Activated T-cell treated with anti-CD3 and anti-CD28 coated beads for 24 hours (primary cell): Measurements from ENCODE around the gene PAK1.
"Not testable (repeated sequence)": the region's sequence is repeated elsewhere in the genome, so short reads cannot be mapped to it uniquely, and the experiment has no call there.

Experiments
- DNase-seq: peaks from one replicate; pipeline ENCODE4 v3.0.0-alpha.2; 2020; ENCODE audit warnings: low read depth

The PAK1 gene

DNA sequence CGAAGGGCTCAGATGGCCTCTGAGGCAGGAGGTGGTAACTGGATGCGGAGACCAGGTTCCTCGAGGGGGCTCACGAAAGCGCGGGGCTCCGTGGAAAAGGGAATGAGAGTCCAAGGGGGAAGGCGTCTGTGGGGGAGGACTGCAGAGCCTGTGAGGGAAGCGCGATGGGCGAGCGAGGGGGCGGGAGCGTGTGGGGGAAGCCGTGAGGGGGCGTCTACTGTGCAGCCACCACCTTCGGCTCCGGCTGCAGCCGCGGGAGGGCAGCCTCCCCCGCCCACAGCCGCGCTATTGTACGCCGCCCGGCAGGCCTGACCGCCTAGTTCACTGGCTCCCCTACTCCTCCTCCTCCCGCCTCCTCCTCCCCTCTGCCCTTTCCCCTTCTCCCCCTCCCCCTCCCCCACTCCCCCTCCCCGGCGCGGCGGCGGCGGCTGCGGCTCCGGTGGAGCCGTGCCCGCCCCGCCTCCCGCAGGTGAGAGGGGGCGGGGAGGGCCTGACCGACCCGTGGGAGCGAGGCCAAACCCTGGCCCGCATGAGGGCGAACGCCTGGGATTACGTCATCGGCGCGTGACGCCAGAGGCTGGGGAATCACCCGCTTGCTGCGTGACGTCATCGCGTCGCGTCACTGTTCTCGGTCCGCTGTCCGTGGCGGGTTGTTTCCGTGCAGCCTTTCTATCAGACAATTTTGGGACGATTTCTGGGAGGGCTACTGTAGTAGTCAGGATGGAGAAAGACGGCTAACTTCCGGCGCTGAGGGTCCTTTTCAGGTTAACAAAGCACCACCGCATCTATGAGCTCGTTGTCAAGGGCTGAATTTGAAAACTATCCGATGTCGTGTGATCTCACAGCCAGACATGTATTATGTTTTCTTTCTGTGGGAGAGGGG, at the start of gene PAK1:
TSS of gene PAK1 (minus strand) at position 294 of the 883 bp plus-strand sequence. CDS start 81,574 bp downstream, outside the sequence.
- peak; percentile 78 for DNase-seq

GRCh38 chr11:77522215-77522614, 48.3 kb upstream of the PAK1 start:
- no peak for DNase-seq

DNA sequence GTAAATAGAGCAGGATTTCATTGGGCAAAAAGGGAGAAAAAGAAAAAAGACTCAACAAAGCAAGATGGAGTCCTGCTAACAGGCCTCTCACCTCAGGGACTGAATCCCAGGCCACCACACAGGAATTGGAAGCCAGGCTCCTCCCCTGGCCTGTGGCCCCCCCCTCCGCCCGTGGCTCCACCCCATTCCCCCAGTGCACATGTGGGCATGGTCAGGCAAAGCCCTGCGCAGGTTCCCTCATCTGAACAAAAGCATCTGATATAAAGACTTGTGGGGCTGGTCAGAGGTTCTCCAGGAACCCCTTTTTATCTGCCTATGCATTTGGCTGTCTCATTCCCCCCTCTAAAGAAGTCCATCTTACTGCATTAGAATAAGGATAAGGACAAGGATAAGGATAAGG, 46.0 kb upstream of the PAK1 start:
- DNase-seq: no peak

DNA sequence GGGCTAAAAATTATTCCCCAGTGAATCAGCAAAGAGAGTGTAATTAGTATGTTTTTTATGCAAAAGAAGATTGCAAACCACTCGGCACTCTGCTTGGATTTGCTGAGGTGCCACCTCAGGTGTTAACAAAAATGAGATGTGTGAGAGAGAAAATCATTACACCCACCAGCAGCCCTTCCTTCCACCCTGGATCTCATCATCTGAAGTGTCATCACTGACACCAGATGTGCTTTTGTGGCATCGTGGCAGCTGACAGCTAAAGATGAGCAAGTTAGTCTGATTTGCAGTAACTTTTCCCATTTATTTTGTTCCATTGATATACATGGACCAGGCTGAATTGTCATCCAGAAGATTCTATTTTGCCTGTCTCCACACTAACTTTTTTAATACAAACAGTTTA, 44.6 kb upstream of the PAK1 start:
- DNase-seq: no peak

DNA sequence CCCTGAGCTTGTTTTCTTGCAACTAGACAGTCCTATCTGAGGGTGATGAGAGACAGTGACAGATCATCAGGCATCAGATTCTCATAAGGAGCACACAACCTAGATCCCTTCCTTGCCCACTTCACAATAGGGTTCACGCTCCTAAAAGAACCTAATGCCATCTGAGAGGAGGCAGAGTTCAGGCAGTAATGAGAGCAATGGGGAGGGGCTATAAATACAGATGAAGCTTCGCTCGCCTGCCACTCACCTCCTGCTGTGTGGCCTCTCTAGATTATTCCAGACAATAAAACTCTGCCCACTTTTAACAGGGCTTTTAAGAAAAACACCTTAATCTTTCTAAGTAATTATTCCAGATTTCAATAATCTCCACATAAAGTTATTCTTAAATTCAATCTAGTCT, 43.9 kb upstream of the PAK1 start:
- DNase-seq: no peak

DNA sequence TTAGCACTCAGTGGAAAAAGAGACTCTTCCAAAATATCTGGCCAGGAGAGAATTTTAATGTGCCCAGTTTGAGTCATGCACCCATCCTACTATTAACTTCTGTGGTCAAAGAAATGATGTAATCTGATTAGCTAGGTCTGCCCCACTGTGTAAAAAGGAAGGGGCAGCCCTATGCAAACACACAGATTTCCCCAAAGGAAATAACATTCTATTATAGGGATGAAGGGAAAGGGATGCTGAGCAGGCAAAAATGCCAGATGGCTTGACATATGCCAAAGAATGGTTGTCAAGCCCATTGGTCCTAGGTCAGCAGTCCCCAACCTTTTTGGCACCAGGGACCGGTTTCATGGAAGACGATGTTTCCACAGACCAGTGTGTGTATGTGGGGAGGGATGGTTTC, 43.3 kb upstream of the PAK1 start:
- no peak for DNase-seq

DNA sequence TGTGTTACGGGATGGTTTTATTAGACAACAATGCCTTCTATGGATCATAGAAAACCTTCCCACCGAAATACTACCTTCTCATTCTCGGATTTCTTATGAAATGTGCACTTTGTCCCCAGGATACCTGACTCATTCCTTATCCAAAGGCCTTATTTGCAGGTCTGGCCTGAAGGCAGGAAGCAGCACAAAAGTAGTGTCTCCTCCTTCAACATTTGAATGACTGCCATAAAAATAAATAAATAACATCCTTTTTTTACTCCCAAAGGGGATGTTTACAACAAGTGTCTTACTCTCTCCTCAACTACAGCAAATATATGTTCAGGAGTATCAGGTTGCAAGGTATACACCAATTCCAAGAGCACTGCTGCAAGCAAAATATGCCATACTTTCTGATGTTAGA, 41.6 kb upstream of the PAK1 start:
- no peak for DNase-seq

DNA sequence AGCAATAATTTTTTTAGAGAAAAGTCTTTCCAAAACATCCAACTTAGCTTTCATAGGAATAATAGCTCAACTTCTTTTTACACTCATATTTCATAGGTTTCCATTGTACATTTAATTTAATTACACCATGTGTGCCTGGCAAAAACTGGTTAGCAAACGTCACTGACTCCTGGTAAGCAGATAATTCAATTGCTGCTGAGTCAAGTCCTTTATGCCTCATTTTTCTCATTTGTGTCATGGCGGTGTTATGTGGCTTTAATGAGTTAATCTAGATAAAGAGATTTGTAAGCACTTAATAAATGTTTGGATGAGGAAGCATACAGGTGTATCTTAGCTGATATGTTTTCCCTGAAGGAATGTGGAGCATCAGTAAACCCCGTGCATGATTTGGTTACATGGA, 41.2 kb upstream of the PAK1 start:
- no peak for DNase-seq

DNA sequence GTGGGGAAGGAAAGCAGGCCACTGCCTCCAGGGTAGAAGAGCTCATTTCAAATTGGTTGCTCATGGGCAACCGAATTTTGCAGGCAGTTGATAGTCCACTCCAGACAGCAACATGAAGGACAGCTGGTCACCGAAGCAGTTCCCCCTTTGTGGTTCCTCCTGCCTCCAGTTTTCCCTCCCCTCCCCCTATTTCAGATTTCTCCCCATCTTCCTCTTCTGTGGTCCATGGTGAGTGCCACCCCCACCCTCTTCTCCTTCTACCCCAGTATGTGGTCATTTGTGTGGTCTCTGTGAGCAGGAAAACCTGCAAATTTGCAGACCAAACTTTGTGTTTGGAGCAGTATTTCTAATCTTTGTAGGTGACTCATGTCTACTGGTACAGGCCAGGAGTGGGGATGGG, 38.2 kb upstream of the PAK1 start:
- DNase-seq: no peak

DNA sequence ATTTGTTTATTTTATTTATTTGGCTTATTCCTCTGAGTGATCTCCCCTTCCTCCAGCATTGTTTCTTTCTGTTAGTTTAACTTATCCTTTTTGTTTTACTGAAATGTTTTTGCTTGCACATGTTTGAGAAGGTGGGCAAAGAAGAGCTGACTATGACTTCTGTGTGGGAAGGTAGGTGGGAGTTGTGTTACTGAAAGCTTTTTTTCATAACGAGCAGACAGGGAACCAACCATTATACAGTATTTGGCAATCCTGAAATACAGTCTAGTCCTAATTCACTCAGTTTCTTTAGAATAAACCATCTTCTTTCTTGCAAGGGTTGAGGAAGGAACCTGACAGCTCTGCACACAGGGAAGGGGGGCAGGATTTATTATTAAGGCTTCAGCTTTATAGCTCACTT, 37.0 kb upstream of the PAK1 start:
- no peak for DNase-seq

- DNase-seq: no peak
Observed at GRCh38 chr11:77510095-77510494, 36.2 kb upstream of the PAK1 start.

DNA sequence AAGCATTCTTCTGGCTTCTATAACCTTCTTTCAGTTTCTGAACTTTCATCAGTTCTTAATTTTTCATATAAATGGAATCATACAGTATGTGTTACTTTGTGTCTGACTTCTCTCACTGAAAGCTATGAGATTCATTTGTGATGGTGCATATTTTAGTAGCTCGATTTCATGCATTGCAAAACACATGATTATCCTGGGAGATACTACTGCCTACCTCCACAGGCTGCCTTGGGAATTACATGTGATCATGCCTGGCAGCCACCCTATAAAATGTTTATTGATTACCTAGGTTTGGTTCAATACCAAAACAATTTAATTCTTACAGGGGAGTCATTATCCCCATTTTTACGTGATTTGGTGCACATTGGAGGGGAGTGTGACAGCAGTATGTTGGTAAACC, 34.1 kb upstream of the PAK1 start:
- DNase-seq: no peak

DNA sequence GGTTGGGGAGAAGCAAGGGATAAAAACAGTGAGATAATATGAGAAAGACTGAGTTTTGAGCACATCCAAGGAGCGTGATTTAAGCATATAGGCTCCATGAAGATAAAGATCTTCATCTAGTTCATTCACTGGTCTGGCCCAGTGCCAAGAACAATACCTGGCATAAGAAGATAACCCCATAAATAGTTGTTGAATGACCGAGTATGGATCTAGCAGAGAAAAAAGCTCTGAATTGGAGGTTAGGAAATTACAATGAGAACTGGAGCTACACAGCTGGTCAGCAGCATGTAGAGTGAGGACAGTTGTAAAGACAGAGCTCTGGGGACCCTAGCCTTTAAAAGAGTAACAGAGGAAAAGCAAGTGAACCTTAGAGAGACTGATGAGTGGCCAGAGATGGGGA, 33.0 kb upstream of the PAK1 start:
- no peak for DNase-seq

GRCh38 chr11:77505956-77506355, 32.1 kb upstream of the PAK1 start:
- no peak for DNase-seq

GRCh38 chr11:77503006-77503405, 29.1 kb upstream of the PAK1 start:
- DNase-seq: no peak

DNA sequence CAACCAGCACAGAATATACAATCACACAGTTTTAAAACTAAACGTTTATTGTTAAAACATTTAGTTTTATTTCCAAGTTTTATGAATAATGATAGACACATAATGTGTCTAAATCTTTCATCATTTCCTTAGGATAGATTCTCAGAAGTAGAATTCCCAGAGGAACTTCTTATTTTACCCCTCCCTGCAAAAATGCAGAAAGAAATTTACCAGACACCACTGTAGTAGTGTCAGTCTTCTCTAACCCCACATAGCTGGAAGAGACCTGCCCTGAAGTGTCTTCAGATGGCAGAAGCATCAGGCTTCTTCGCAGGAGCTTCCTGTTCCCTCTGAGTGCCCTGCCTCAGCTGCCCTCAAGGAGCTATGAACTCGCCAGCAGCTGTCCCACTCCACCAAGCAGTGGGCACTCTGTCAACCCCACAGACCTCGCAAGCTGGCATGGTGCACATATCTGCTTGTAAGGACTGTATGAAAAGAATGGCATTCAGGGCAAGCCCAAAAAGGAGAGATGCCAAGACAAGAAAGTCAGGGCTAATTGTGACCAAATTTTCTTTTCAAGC, 28.5 kb upstream of the PAK1 start:
- no peak for DNase-seq

DNA sequence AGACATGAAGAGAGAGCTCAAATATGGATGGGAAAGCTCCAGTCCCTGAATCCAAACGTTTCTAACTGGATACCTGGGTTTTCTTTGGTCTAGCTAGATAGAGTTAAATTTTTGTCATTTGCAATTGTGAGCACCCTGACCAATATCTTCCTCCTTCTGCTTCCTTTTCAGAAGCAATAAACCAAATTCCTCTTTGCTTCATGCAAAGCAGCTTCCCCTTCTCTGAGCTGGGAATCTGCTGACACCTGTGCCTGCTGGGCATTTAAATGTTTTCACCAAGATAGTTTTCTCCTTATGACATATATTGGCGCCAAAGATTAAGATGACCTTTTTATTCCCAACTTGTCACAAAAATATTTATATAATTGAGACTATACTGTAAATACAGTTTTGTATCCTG, 27.9 kb upstream of the PAK1 start:
- no peak for DNase-seq

DNA sequence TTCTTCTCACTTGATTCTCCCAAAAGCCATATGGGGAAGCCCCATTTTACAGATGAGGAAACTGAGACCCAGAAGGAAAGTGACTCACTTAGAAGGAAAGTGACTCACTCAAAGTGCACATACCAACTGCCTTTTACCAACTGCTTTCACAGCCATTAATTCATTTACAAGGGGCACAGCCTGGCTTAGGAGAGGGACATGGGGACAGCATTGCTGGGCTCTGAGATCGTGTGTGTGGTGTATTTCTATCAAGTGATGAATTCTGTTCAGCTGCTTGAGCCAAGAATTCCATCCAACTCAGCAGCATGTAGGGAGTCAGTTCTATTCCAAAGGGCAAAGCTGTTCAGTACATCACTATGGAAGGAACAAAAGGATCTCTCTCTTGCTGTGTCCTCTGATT, 23.5 kb upstream of the PAK1 start:
- no peak for DNase-seq

- no peak for DNase-seq
Observed at GRCh38 chr11:77495526-77495925, 21.6 kb upstream of the PAK1 start.

- not testable (repeated sequence) for DNase-seq
Observed at GRCh38 chr11:77490035-77490434, 16.1 kb upstream of the PAK1 start.

DNA sequence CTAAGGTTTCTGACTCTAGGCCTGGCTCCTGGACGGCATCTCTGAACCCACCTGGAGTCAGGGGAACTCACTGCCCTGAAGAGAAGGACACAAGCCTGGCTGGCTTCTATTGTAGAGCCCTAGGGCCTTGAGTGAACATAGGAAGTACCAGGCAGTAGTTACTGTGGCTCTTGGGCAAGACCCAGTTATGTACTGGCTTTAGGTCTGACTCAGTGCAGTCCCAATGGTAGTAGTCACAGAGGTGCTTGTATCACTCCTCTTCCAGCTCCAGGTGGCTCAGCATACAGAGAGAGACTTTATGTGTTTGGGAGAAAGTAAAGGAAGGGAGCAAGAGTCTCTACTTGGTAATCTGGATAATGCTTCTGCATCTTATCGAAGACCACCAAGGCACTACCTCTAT, 13.9 kb upstream of the PAK1 start:
- no peak for DNase-seq

GRCh38 chr11:77479746-77480352, 6.0 kb upstream of the PAK1 start:
- DNase-seq: no peak

GRCh38 chr11:77475206-77475605, 1.3 kb upstream of the PAK1 start:
- DNase-seq: no peak

- no peak for DNase-seq
Observed at GRCh38 chr11:77474684-77475060, 778 bp upstream of the PAK1 start.
